GM21825 (cell line): ENCODE measurements around the gene KDM1A.
"Not testable (repeated sequence)": the region's sequence is repeated elsewhere in the genome, so short reads cannot be mapped to it uniquely, and the experiment has no call there.

Source experiments
- ATAC-seq: cut with Tn5 transposase; IDR thresholded peaks from one replicate; pipeline ENCODE4 v1.9.1; 2021; ENCODE audit warnings: mild to moderate bottlenecking, moderate library complexity; ENCODE audit not compliant: unreplicated experiment

The KDM1A gene

GRCh38 chr1:23019094-23019862 lies at the start of gene KDM1A:
Gene KDM1A (plus strand): TSS chr1:23019468. CDS start chr1:23019597, 129 bp downstream.
- ATAC-seq: peak; percentile 83

GRCh38 chr1:22970096-22970495 lies 49.2 kb upstream of the KDM1A start:
- no peak for ATAC-seq

- no peak for ATAC-seq
These were observed 48.1 kb upstream of the KDM1A start for GRCh38 chr1:22971161-22971560.

- no peak for ATAC-seq
These were observed 47.5 kb upstream of the KDM1A start for GRCh38 chr1:22971611-22972405.

GRCh38 chr1:22972760-22973159 lies 46.5 kb upstream of the KDM1A start, which contains the start of gene LACTBL1:
Gene LACTBL1 (minus strand): TSS chr1:22972866. CDS start chr1:22972316, 550 bp downstream.
- no peak for ATAC-seq

GRCh38 chr1:22975694-22976093 lies 43.6 kb upstream of the KDM1A start:
- ATAC-seq: no peak

- no peak for ATAC-seq
These were observed 43.2 kb upstream of the KDM1A start for GRCh38 chr1:22976127-22976460.

GRCh38 chr1:22976461-22977243 lies 42.6 kb upstream of the KDM1A start:
- ATAC-seq: no peak

- no peak for ATAC-seq
These were observed 41.0 kb upstream of the KDM1A start for GRCh38 chr1:22978299-22978698.

- not testable (repeated sequence) for ATAC-seq
These were observed 38.8 kb upstream of the KDM1A start for GRCh38 chr1:22980471-22980790.

- ATAC-seq: no peak
These were observed 35.3 kb upstream of the KDM1A start for GRCh38 chr1:22983944-22984343.

- ATAC-seq: not testable (repeated sequence)
These were observed 26.9 kb upstream of the KDM1A start for GRCh38 chr1:22992384-22992783.

GRCh38 chr1:22993220-22993795 lies 26.0 kb upstream of the KDM1A start:
- ATAC-seq: not testable (repeated sequence)

- ATAC-seq: no peak
These were observed 23.5 kb upstream of the KDM1A start for GRCh38 chr1:22995774-22996173.

GRCh38 chr1:22997528-22997927 lies 21.7 kb upstream of the KDM1A start:
- ATAC-seq: not testable (repeated sequence)

GRCh38 chr1:23000133-23000532 lies 19.1 kb upstream of the KDM1A start:
- ATAC-seq: not testable (repeated sequence)

GRCh38 chr1:23002218-23002617 lies 17.1 kb upstream of the KDM1A start:
- ATAC-seq: not testable (repeated sequence)

- no peak for ATAC-seq
These were observed 15.2 kb upstream of the KDM1A start for GRCh38 chr1:23004112-23004511.

GRCh38 chr1:23004769-23005168 lies 14.5 kb upstream of the KDM1A start:
- ATAC-seq: not testable (repeated sequence)

- no peak for ATAC-seq
These were observed 12.2 kb upstream of the KDM1A start for GRCh38 chr1:23007106-23007505.

- ATAC-seq: no peak
These were observed 10.4 kb upstream of the KDM1A start for GRCh38 chr1:23008901-23009300.
